Calu3 (cell line): ENCODE measurements around the gene NMUR1. TPM values are rescaled to one million over a fixed set of nuclear protein-coding genes. Genes with fewer than 3 reads are reported as not detected.

Experiments
- BruUV-seq: library from RNA; stranded (reverse); fragments of 400-500 nt; replicated peaks from 2 replicates; lab custom pipeline; 2021; lab: Mats Ljungman, UMichigan
- CTCF ChIA-PET: fragments of 300-600 bp; sonication (Branson Sonifier 250); formaldehyde crosslinking; loops from one replicate; lab custom pipeline; 2022; ENCODE audit warnings: antibody characterized with exemption; lab: Charles Lee
- DNase-seq: peaks from one replicate; pipeline ENCODE4 v3.0.0; 2022
- H3K27ac Mint-ChIP-seq: one replicate; pipeline ENCODE4 v1.8.0; 2022; ENCODE audit warnings: mixed read lengths; ENCODE audit not compliant: unreplicated experiment
- H3K27me3 Mint-ChIP-seq: one replicate; pipeline ENCODE4 v1.8.0; 2022; ENCODE audit warnings: mixed read lengths; ENCODE audit not compliant: unreplicated experiment
- H3K36me3 Mint-ChIP-seq: one replicate; pipeline ENCODE4 v1.8.0; 2022; ENCODE audit warnings: mild to moderate bottlenecking, moderate library complexity, mixed read lengths; ENCODE audit not compliant: insufficient read depth, unreplicated experiment
- H3K4me1 Mint-ChIP-seq: one replicate; pipeline ENCODE4 v1.8.0; 2022; ENCODE audit warnings: mild to moderate bottlenecking, low read depth, mixed read lengths; ENCODE audit not compliant: unreplicated experiment
- H3K4me3 Mint-ChIP-seq: one replicate; pipeline ENCODE4 v1.8.0; 2022; ENCODE audit warnings: mild to moderate bottlenecking, low read depth, moderate library complexity, mixed read lengths; ENCODE audit not compliant: unreplicated experiment
- H3K9me3 Mint-ChIP-seq: one replicate; pipeline ENCODE4 v1.8.0; 2022; ENCODE audit warnings: low read depth, mixed read lengths; ENCODE audit not compliant: unreplicated experiment
- CTCF ChIP-seq: fragments of 200-600 bp; IDR thresholded peaks from one replicate; pipeline ENCODE4 v1.8.0; 2022; ENCODE audit warnings: antibody characterized with exemption; ENCODE audit not compliant: unreplicated experiment
- intact Hi-C: fragments of 100-400 bp; cut with micrococcal nuclease; formaldehyde crosslinking; loops from one replicate; pipeline ENCODE4 v1.10.0; 2022; ENCODE audit not compliant: unreplicated experiment
- total RNA-seq: library from RNA; stranded (reverse); gene quantifications from 2 replicates; pipeline ENCODE4 v1.2.3, GENCODE V29; 2022

Gene NMUR1
- total RNA-seq, 1 experiment from 2014 or later, result not detected

GRCh38 chr2:231482806-231483391, 47.3 kb downstream of the NMUR1 start:
- no peak overlapping the region for H3K27ac Mint-ChIP-seq
- CTCF ChIA-PET, result interaction anchor here (0.6 to 2.0 kb wide), 8 partner anchors 15 to 119 kb away, joined by 3 to 11 read pairs (median 4); partner anchors contain the start of gene NCL
- H3K4me1 Mint-ChIP-seq, result no peaks in the 10 kb centered on the region
- peaks cover 6% of the 10 kb centered on the region for H3K36me3 Mint-ChIP-seq
- H3K27me3 Mint-ChIP-seq, result peaks cover 18% of the 10 kb centered on the region
- H3K9me3 Mint-ChIP-seq, result no peaks in the 10 kb centered on the region
- peak overlapping the region; percentile 48 for H3K4me3 Mint-ChIP-seq
- TF ChIP-seq CTCF, result peak; percentile 95
- intact Hi-C loops, result loop anchor here (1.0 kb wide), 1 partner anchor 75 kb away; no protein-coding TSS in a partner anchor
- no TSS peak for BruUV-seq
- peak; percentile 85 for DNase-seq

GRCh38 chr2:231480781-231481180, 49.5 kb downstream of the NMUR1 start:
- H3K27ac Mint-ChIP-seq, result no peak overlapping the region
- no TSS peak for BruUV-seq
- H3K36me3 Mint-ChIP-seq, result peaks cover 6% of the 10 kb centered on the region
- H3K4me3 Mint-ChIP-seq, result no peak overlapping the region
- DNase-seq, result no peak
- TF ChIP-seq CTCF, result no peak
- H3K4me1 Mint-ChIP-seq, result no peaks in the 10 kb centered on the region
- H3K27me3 Mint-ChIP-seq, result no peaks in the 10 kb centered on the region
- no peaks in the 10 kb centered on the region for H3K9me3 Mint-ChIP-seq
- intact Hi-C loops, result no loop called here
- CTCF ChIA-PET, result interaction anchor here (0.7 kb wide), 1 partner anchor 1136 kb away, joined by 7 read pairs; no protein-coding TSS in a partner anchor

- CTCF ChIA-PET, result no interaction called here
Observed at GRCh38 chr2:231479455-231479854, 50.8 kb downstream of the NMUR1 start.

GRCh38 chr2:231476920-231477319, 53.3 kb downstream of the NMUR1 start:
- no peaks in the 10 kb centered on the region for H3K9me3 Mint-ChIP-seq
- H3K27me3 Mint-ChIP-seq, result peaks cover 14% of the 10 kb centered on the region
- intact Hi-C loops, result no loop called here
- CTCF ChIA-PET, result interaction anchor here (0.7 kb wide), 1 partner anchor 200 kb away, joined by 3 read pairs; no protein-coding TSS in a partner anchor
- no peak for DNase-seq
- no peaks in the 10 kb centered on the region for H3K36me3 Mint-ChIP-seq
- TF ChIP-seq CTCF, result no peak
- no TSS peak for BruUV-seq
- H3K4me1 Mint-ChIP-seq, result no peaks in the 10 kb centered on the region
- no peak overlapping the region for H3K4me3 Mint-ChIP-seq
- no peak overlapping the region for H3K27ac Mint-ChIP-seq

More at GRCh38 chr2:231479455-231479854, 50.8 kb downstream of the NMUR1 start:
- Mint-ChIP-seq H3K27me3 (no peaks in the 10 kb centered on the region), H3K4me3 (no peak overlapping the region), H3K4me1 (no peaks in the 10 kb centered on the region), H3K36me3 (peaks cover 6% of the 10 kb centered on the region), H3K9me3 (no peaks in the 10 kb centered on the region), H3K27ac (no peak overlapping the region)
- no peak for DNase-seq
- no TSS peak for BruUV-seq
- TF ChIP-seq CTCF, result no peak
- intact Hi-C loops, result no loop called here
